Caco-2 (cell line): ENCODE results near the gene TMEM132D. TPM values are rescaled to one million over a fixed set of nuclear protein-coding genes. Genes with fewer than 3 reads are reported as not detected.

Experiments used
- BruUV-seq: library from RNA; stranded (reverse); fragments of 400-500 nt; replicated peaks from 2 replicates; lab custom pipeline; 2021; lab: Mats Ljungman, UMichigan
- CTCF ChIA-PET: fragments of 300-600 bp; sonication (Branson Sonifier 250); formaldehyde crosslinking; loops from one replicate; lab custom pipeline; 2022; ENCODE audit warnings: antibody characterized with exemption; lab: Charles Lee
- POLR2A ChIA-PET: fragments of 300-600 bp; sonication (Branson Sonifier 250); formaldehyde crosslinking; loops from one replicate; lab custom pipeline; 2022; ENCODE audit warnings: antibody characterized with exemption; lab: Charles Lee
- DNase-seq, 2 experiments: peaks; one replicate each; pipeline versions ENCODE4 v3.0.0 to v3.0.0-alpha.2; 2020 to 2022
- H3K27me3 ChIP-seq: replicated peaks from 2 replicates; pipeline ENCODE4 v1.6.0; 2011; ENCODE audit warnings: low read length; ENCODE audit not compliant: control insufficient read depth, insufficient read depth
- H3K36me3 ChIP-seq: 2 replicates; pipeline ENCODE4 v1.5.1; 2011; ENCODE audit warnings: low read length; ENCODE audit not compliant: control insufficient read depth, insufficient read depth
- H3K4me1 ChIP-seq: fragments of 250-450 bp; sonication (Bioruptor Pico); 2 replicates; pipeline ENCODE4 v1.5.1; 2020; ENCODE audit warnings: mild to moderate bottlenecking
- H3K4me3 ChIP-seq: 2 replicates; pipeline ENCODE4 v1.5.1; 2011; ENCODE audit warnings: low read depth, mild to moderate bottlenecking, control low read depth, low read length
- H3K9me3 ChIP-seq: fragments of 250-450 bp; sonication (Bioruptor Pico); 2 replicates; pipeline ENCODE4 v1.5.1; 2020; ENCODE audit warnings: mild to moderate bottlenecking, moderate library complexity
- H3K27ac Mint-ChIP-seq: one replicate; pipeline ENCODE4 v1.8.0; 2022; ENCODE audit warnings: mixed read lengths; ENCODE audit not compliant: unreplicated experiment
- H3K27me3 Mint-ChIP-seq: one replicate; pipeline ENCODE4 v1.8.0; 2022; ENCODE audit warnings: mixed read lengths; ENCODE audit not compliant: insufficient read depth, unreplicated experiment
- H3K36me3 Mint-ChIP-seq: one replicate; pipeline ENCODE4 v1.8.0; 2022; ENCODE audit warnings: mild to moderate bottlenecking, mixed read lengths; ENCODE audit not compliant: insufficient read depth, unreplicated experiment
- H3K4me1 Mint-ChIP-seq: one replicate; pipeline ENCODE4 v1.8.0; 2022; ENCODE audit warnings: low read depth, mixed read lengths; ENCODE audit not compliant: unreplicated experiment
- H3K4me3 Mint-ChIP-seq: one replicate; pipeline ENCODE4 v1.8.0; 2022; ENCODE audit warnings: mild to moderate bottlenecking, moderate library complexity, mixed read lengths; ENCODE audit not compliant: unreplicated experiment
- H3K9me3 Mint-ChIP-seq: one replicate; pipeline ENCODE4 v1.8.0; 2022; ENCODE audit warnings: mixed read lengths; ENCODE audit not compliant: unreplicated experiment
- CTCF ChIP-seq, 2 experiments: fragments of 200-600 bp in 1 of 2; IDR thresholded peaks; 1 replicate in 1 of 2; 2 replicates in 1 of 2; pipeline versions ENCODE4 v1.5.1 to v1.8.0; 2011 to 2022; ENCODE audit warnings: antibody characterized with exemption in 1 of 2, control low read depth in 1 of 2, inconsistent platforms in 1 of 2, low read depth in 1 of 2, low read length in 1 of 2, mild to moderate bottlenecking in 1 of 2, moderate library complexity in 1 of 2; ENCODE audit not compliant: insufficient read depth in 1 of 2, severe bottlenecking in 1 of 2, unreplicated experiment in 1 of 2
- intact Hi-C: fragments of 100-400 bp; cut with micrococcal nuclease; formaldehyde crosslinking; loops from one replicate; pipeline ENCODE4 v1.10.0; 2022; ENCODE audit not compliant: unreplicated experiment
- total RNA-seq: library from RNA; stranded (reverse); gene quantifications from 2 replicates; pipeline ENCODE4 v1.2.3, GENCODE V29; 2022

Gene TMEM132D
- total RNA-seq, 1 experiment from 2014 or later, result not detected

- BruUV-seq, result no TSS peak
- Mint-ChIP-seq H3K27me3 (no peaks in the 10 kb centered on the region), H3K4me3 (no peak overlapping the region), H3K4me1 (no peaks in the 10 kb centered on the region), H3K9me3 (no peaks in the 10 kb centered on the region), H3K36me3 (no peaks in the 10 kb centered on the region), H3K27ac (no peak overlapping the region)
- no peak for DNase-seq
- Histone ChIP-seq H3K36me3 (no peaks in the 10 kb centered on the region), H3K9me3 (no peaks in the 10 kb centered on the region; the same call in 1 of the 2 replicates), H3K27me3 (no peaks in the 10 kb centered on the region), H3K4me3 (no peak overlapping the region), H3K4me1 (no peaks in the 10 kb centered on the region)
- TF ChIP-seq CTCF (IDR thresholded peaks at IDR 0.05; ENCODE audit: insufficient read depth in 1 of 2, low read depth in 1 of 2, low read length in 1 of 2, severe bottlenecking in 1 of 2, unreplicated experiment in 1 of 2), result no peak
- intact Hi-C loops, result no loop called here
- CTCF ChIA-PET, result no interaction called here
- POLR2A ChIA-PET, result no interaction called here
Observed at GRCh38 chr12:129523621-129524020, 380.2 kb downstream of the TMEM132D start.

DNA sequence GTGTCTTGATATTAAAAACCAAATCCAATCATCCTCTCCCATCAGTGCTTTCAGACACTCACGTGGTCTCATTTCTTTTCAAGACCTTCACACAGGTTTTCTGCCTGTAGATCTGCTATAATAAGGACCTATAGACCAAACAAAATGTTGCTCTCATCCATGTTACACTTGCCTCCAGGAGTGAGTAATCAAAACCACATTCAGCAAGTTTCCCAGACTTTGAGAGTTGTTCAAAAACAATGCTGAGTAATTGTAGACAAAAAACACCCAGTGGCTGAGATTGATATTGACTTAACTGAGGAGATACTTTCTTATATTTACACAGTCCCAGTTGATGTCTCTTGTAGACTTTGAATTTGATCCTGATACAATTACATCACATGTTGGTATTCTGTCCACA, 383.1 kb downstream of the TMEM132D start:
- H3K9me3 ChIP-seq, result no peaks in the 10 kb centered on the region; the same call in 1 of the 2 replicates
- CTCF ChIA-PET, result no interaction called here
- intact Hi-C loops, result no loop called here
- Mint-ChIP-seq H3K36me3 (no peaks in the 10 kb centered on the region), H3K9me3 (peaks cover 12% of the 10 kb centered on the region), H3K27ac (no peak overlapping the region), H3K27me3 (no peaks in the 10 kb centered on the region), H3K4me1 (no peaks in the 10 kb centered on the region), H3K4me3 (no peak overlapping the region)
- no peaks in the 10 kb centered on the region for H3K36me3 ChIP-seq
- no peaks in the 10 kb centered on the region for H3K4me1 ChIP-seq
- no peak overlapping the region for H3K4me3 ChIP-seq
- no peaks in the 10 kb centered on the region for H3K27me3 ChIP-seq
- no TSS peak for BruUV-seq
- TF ChIP-seq CTCF (IDR thresholded peaks at IDR 0.05; ENCODE audit: insufficient read depth in 1 of 2, low read depth in 1 of 2, low read length in 1 of 2, severe bottlenecking in 1 of 2, unreplicated experiment in 1 of 2), result no peak
- no peak for DNase-seq
- POLR2A ChIA-PET, result no interaction called here

GRCh38 chr12:129503802-129504201, 400.0 kb downstream of the TMEM132D start:
- H3K9me3 ChIP-seq, result no peaks in the 10 kb centered on the region
- no peaks in the 10 kb centered on the region for H3K36me3 Mint-ChIP-seq
- POLR2A ChIA-PET, result no interaction called here

More at GRCh38 chr12:129503802-129504201, 400.0 kb downstream of the TMEM132D start:
- Mint-ChIP-seq H3K27me3 (no peaks in the 10 kb centered on the region), H3K4me1 (no peaks in the 10 kb centered on the region), H3K4me3 (no peak overlapping the region), H3K27ac (no peak overlapping the region), H3K9me3 (no peaks in the 10 kb centered on the region)
- CTCF ChIA-PET, result no interaction called here
- Histone ChIP-seq H3K4me3 (no peak overlapping the region), H3K4me1 (no peaks in the 10 kb centered on the region), H3K27me3 (no peaks in the 10 kb centered on the region), H3K36me3 (no peaks in the 10 kb centered on the region)
- intact Hi-C loops, result no loop called here
- no peak for DNase-seq
- no TSS peak for BruUV-seq
- no peak for TF ChIP-seq CTCF (IDR thresholded peaks at IDR 0.05; ENCODE audit: insufficient read depth in 1 of 2, low read depth in 1 of 2, low read length in 1 of 2, severe bottlenecking in 1 of 2, unreplicated experiment in 1 of 2)
